NB4 (cell line): ENCODE measurements around the gene ATP6V1G3.
"Not testable (repeated sequence)": the region's sequence is repeated elsewhere in the genome, so short reads cannot be mapped to it uniquely, and the experiment has no call there.

Source experiments
- DNase-seq: peaks from one replicate; pipeline ENCODE4 v3.0.0; 2010; ENCODE audit warnings: low read depth
- H3K4me3 ChIP-seq: one replicate; pipeline ENCODE4 v1.5.1; 2011; ENCODE audit warnings: mild to moderate bottlenecking, low read depth, low read length, moderate library complexity
- MAX ChIP-seq: IDR thresholded peaks from 2 replicates; pipeline ENCODE4 v1.6.1; 2011; ENCODE audit warnings: low read depth, low read length
- MYC ChIP-seq: IDR thresholded peaks from 2 replicates; pipeline ENCODE4 v1.6.1; 2011; ENCODE audit warnings: low read depth, low read length
- POLR2A ChIP-seq: IDR thresholded peaks from 2 replicates; pipeline ENCODE4 v1.6.1; 2011; ENCODE audit warnings: mild to moderate bottlenecking; ENCODE audit not compliant: insufficient read length; ENCODE audit errors: extremely low read depth
- TF ChIP-seq, protein P1 (sequence below): IDR thresholded peaks from one replicate; pipeline ENCODE4 v1.5.1; 2012; ENCODE audit warnings: low read depth, low read length

Gene ATP6V1G3

DNA sequence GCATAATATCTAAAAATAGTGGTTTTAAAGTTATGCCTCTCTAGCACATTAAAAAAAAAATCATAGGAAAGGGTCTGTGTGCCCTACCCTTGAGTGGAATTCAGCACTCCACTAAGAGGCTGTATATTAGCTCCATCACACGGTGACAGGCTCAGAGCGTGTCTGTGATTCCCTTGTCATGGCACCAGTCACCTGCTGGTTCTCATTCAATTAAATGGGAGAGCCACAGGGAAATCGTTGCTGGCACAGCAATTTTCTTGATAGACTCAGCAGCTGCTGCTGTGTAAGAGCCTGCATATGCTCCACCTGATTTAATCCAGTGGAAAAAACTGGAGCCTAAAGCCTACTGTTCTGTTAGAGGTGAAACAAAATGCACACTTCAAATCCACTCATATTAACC is 9.5 kb downstream of the ATP6V1G3 start:
- TF ChIP-seq MAX = no peak
- TF ChIP-seq POLR2A = no peak
- TF ChIP-seq, protein P1, sequence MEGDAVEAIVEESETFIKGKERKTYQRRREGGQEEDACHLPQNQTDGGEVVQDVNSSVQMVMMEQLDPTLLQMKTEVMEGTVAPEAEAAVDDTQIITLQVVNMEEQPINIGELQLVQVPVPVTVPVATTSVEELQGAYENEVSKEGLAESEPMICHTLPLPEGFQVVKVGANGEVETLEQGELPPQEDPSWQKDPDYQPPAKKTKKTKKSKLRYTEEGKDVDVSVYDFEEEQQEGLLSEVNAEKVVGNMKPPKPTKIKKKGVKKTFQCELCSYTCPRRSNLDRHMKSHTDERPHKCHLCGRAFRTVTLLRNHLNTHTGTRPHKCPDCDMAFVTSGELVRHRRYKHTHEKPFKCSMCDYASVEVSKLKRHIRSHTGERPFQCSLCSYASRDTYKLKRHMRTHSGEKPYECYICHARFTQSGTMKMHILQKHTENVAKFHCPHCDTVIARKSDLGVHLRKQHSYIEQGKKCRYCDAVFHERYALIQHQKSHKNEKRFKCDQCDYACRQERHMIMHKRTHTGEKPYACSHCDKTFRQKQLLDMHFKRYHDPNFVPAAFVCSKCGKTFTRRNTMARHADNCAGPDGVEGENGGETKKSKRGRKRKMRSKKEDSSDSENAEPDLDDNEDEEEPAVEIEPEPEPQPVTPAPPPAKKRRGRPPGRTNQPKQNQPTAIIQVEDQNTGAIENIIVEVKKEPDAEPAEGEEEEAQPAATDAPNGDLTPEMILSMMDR = no peak
- no peak for TF ChIP-seq MYC
- no peak for DNase-seq
- no peak overlapping the region for H3K4me3 ChIP-seq

DNA sequence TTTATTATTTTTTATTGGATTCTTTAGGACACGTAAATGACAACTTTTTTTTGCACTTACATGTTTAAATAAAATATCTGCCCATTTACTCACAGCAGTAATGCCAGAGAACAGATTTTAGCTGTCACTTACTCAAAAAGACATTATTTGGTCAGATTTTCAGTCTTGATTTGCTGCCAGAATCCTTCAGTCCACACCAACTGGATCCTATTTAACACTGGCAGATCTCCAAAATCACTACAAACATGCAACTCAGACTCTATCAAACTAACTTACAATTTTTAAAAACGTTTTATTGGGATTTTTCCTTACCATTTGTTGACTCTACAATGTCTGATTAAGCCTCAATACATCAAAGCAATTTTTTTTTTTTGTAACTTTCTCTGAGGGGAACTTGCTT is 11.1 kb downstream of the ATP6V1G3 start:
- H3K4me3 ChIP-seq = no peak overlapping the region
- TF ChIP-seq MYC (no peak), POLR2A (no peak), MAX (no peak)
- TF ChIP-seq, protein P1 = no peak
- DNase-seq = no peak

GRCh38 chr1:198528364-198528763 is 12.1 kb downstream of the ATP6V1G3 start:
- no peak overlapping the region for H3K4me3 ChIP-seq
- TF ChIP-seq POLR2A = no peak
- no peak for TF ChIP-seq MAX
- no peak for TF ChIP-seq MYC
- TF ChIP-seq, protein P1 = no peak
- no peak for DNase-seq

DNA sequence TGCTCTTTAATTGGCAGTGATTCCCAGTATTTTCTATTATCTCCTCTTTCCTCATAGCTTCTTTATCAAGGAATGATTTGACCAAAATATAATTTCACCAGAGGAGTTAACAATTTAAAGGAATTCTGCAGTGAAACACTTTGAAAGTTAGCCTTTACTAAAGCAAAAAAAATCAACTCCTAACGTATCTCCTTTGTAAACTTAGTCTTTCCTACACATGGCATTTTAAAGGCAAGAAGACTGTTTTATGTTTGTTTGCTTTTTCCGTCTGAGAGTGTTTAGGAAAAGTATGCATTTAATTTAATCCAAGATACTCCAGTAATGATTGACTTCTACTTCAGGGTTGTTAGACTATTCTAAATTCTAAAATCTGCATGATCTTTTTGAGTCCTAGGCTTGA is 15.9 kb downstream of the ATP6V1G3 start:
- no peak overlapping the region for H3K4me3 ChIP-seq
- DNase-seq = no peak
- TF ChIP-seq, protein P1 = no peak
- TF ChIP-seq MYC = no peak
- no peak for TF ChIP-seq MAX
- no peak for TF ChIP-seq POLR2A

- not testable (repeated sequence) for DNase-seq, H3K4me3 ChIP-seq
Observed at GRCh38 chr1:198524127-198524526, 16.4 kb downstream of the ATP6V1G3 start.

DNA sequence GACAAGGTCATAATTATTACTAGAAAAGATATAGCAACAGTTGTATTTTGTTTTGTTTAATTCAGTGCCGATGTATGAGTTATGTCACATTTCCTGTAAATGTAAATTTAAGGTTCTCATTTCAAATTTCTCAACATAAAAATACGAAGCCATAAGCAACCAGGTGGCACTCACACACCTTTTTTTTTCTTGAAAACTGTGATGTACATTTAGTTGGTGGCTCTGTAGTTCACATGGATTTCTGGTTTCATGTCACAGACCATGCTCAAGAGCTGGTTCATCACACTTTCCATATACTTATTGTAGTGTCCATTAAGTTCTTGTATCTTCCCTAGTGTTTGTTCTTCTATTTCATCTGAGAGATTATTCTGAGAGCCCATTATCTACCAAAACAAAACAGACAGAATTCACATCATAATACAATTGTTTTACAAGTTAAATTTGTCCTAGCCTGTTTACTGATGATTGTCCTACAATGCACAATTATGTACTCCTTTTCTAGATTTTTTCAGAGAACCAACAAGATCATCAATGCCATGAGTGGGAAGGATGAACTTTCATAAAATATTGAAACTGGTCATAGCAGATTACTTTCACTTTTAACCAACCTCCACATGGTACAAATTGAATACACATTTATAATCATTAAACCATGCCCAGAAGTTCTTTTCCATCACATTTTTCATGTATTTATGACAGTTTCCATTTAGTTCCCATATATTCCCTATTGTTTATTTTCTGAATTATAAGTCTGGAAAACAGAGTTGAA is 17.1 kb downstream of the ATP6V1G3 start:
- no peak for TF ChIP-seq MAX
- TF ChIP-seq, protein P1 = no peak
- TF ChIP-seq POLR2A = no peak
- TF ChIP-seq MYC = no peak
- H3K4me3 ChIP-seq = no peak overlapping the region
- peak; percentile 8 for DNase-seq
